HG03565 (cell line): ENCODE data around the gene SLC45A2.
"Not testable (repeated sequence)": the region's sequence is repeated elsewhere in the genome, so short reads cannot be mapped to it uniquely, and the experiment has no call there.

Experiments used
- ATAC-seq: cut with Tn5 transposase; IDR thresholded peaks from one replicate; pipeline ENCODE4 v1.9.1; 2021; ENCODE audit warnings: mild to moderate bottlenecking, moderate library complexity; ENCODE audit not compliant: unreplicated experiment

SLC45A2 gene

GRCh38 chr5:33984671-33985124 is at the start of gene SLC45A2:
Gene SLC45A2, minus strand, starts transcription at chr5:33984693. Its CDS starts 110 bp downstream, at chr5:33984583.
- ATAC-seq = no peak

GRCh38 chr5:34031966-34032365 is 47.5 kb upstream of the SLC45A2 start:
- ATAC-seq = no peak

- no peak for ATAC-seq
Observed at GRCh38 chr5:34031117-34031516, 46.6 kb upstream of the SLC45A2 start.

- not testable (repeated sequence) for ATAC-seq
Observed at GRCh38 chr5:34030585-34030984, 46.1 kb upstream of the SLC45A2 start.

- no peak for ATAC-seq
Observed at GRCh38 chr5:34030048-34030447, 45.6 kb upstream of the SLC45A2 start.

- no peak for ATAC-seq
Observed at GRCh38 chr5:34028349-34028748, 43.9 kb upstream of the SLC45A2 start.

- no peak for ATAC-seq
Observed at GRCh38 chr5:34026089-34026761, 41.7 kb upstream of the SLC45A2 start.

GRCh38 chr5:34022121-34022705 is 37.7 kb upstream of the SLC45A2 start:
- peak; percentile 84 for ATAC-seq

- no peak for ATAC-seq
Observed at GRCh38 chr5:34021334-34021733, 36.8 kb upstream of the SLC45A2 start.

- ATAC-seq = no peak
Observed at GRCh38 chr5:34020726-34021125, 36.2 kb upstream of the SLC45A2 start.

GRCh38 chr5:34017254-34017653 is 32.8 kb upstream of the SLC45A2 start:
- no peak for ATAC-seq

- no peak for ATAC-seq
Observed at GRCh38 chr5:34016750-34017149, 32.3 kb upstream of the SLC45A2 start.

- ATAC-seq = no peak
Observed at GRCh38 chr5:34016222-34016621, 31.7 kb upstream of the SLC45A2 start.

- ATAC-seq = no peak
Observed at GRCh38 chr5:34015120-34015822, 30.8 kb upstream of the SLC45A2 start.

- no peak for ATAC-seq
Observed at GRCh38 chr5:34014626-34015025, 30.1 kb upstream of the SLC45A2 start.

GRCh38 chr5:34013547-34013946 is 29.1 kb upstream of the SLC45A2 start:
- no peak for ATAC-seq

GRCh38 chr5:34012791-34013190 is 28.3 kb upstream of the SLC45A2 start:
- no peak for ATAC-seq

GRCh38 chr5:34011536-34011935 is 27.0 kb upstream of the SLC45A2 start:
- ATAC-seq = no peak

GRCh38 chr5:34010146-34010545 is 25.7 kb upstream of the SLC45A2 start:
- ATAC-seq = not testable (repeated sequence)

GRCh38 chr5:34009610-34010009 is 25.1 kb upstream of the SLC45A2 start:
- ATAC-seq = no peak

GRCh38 chr5:34008802-34009201 is 24.3 kb upstream of the SLC45A2 start:
- ATAC-seq = no peak
